Left lobe of liver (tissue), 1 donor: ENCODE data around the gene FURIN. TPM values are rescaled to one million over a fixed set of nuclear protein-coding genes. Genes with fewer than 3 reads are reported as not detected.

ENCODE experiments used
- total RNA-seq: library from RNA; stranded (reverse); gene quantifications from one replicate; pipeline ENCODE4 v1.2.1, GENCODE V29; 2021
- donor health status: DM: no; HTN: yes; CAD: no.

FURIN gene
- total RNA-seq, 1 donor from 2014 or later: 281 TPM

Other genes with a start within 250 kb of the FURIN start
- 0.68 TPM for gene BLM, start 151.2 kb upstream of the FURIN start, total RNA-seq
- 39.4 TPM for gene FES, start 15.9 kb downstream of the FURIN start, total RNA-seq
- 96.9 TPM for gene MAN2A2, start 34.7 kb downstream of the FURIN start, total RNA-seq
- 9.0 TPM for gene HDDC3, start 64.0 kb downstream of the FURIN start, total RNA-seq
- gene UNC45A, start 66.7 kb downstream of the FURIN start, total RNA-seq: 32.7 TPM
- gene RCCD1, start 86.3 kb downstream of the FURIN start, total RNA-seq: 7.7 TPM
- gene PRC1, start 125.9 kb downstream of the FURIN start, total RNA-seq: 1.2 TPM
- gene VPS33B, start 154.0 kb downstream of the FURIN start, total RNA-seq: 4.5 TPM
- gene SV2B, start 231.7 kb downstream of the FURIN start, total RNA-seq: 0.60 TPM